H1 (cell line): Measurements from ENCODE around the gene PPIP5K1. TPM values are rescaled to one million over a fixed set of nuclear protein-coding genes. Genes with fewer than 3 reads are reported as not detected.

Experiments
- CTCF ChIA-PET: fragments of 300-600 bp; sonication (Branson Sonifier 250); formaldehyde crosslinking; loops from one replicate; lab custom pipeline; 2021; ENCODE audit not compliant: partially characterized antibody; lab: Charles Lee
- POLR2A ChIA-PET: fragments of 300-600 bp; sonication (Branson Sonifier 250); formaldehyde crosslinking; loops from one replicate; lab custom pipeline; 2021; ENCODE audit warnings: inconsistent platforms; ENCODE audit not compliant: partially characterized antibody; lab: Charles Lee
- DNase-seq, 2 experiments: peaks; one replicate each; pipeline versions ENCODE4 v3.0.0 to v3.0.0-alpha.2; 2010 to 2022; ENCODE audit warnings: low spot score in 2 of 2, low read depth in 1 of 2, mixed read lengths in 1 of 2
- FAIRE-seq: peaks from 2 replicates; lab custom pipeline; 2011; peaks lifted over from hg19 to GRCh38; lab: Jason Lieb, UNC
- H2AFZ ChIP-seq: 2 replicates; pipeline ENCODE4 v1.8.1; 2012; ENCODE audit warnings: low read length, inconsistent platforms
- H2AK5ac ChIP-seq: 2 replicates; pipeline ENCODE4 v1.6.1; 2013; ENCODE audit warnings: low read depth, low read length
- H2BK120ac ChIP-seq: replicated peaks from 2 replicates; pipeline ENCODE3; 2013; ENCODE audit warnings: low read depth, low read length, inconsistent platforms
- H2BK12ac ChIP-seq: 2 replicates; pipeline ENCODE4 v1.6.1; 2013; ENCODE audit warnings: low read depth, low read length
- H2BK15ac ChIP-seq: 2 replicates; pipeline ENCODE4 v1.6.1; 2013; ENCODE audit warnings: low read length
- H2BK20ac ChIP-seq: 2 replicates; pipeline ENCODE4 v1.6.1; 2013; ENCODE audit warnings: low read length
- H2BK5ac ChIP-seq: 2 replicates; pipeline ENCODE4 v1.6.1; 2013; ENCODE audit warnings: low read depth, low read length
- H3K14ac ChIP-seq: 2 replicates; pipeline ENCODE4 v1.6.1; 2013; ENCODE audit warnings: inconsistent platforms; ENCODE audit not compliant: insufficient read length
- H3K18ac ChIP-seq: 2 replicates; pipeline ENCODE4 v1.6.1; 2013; ENCODE audit warnings: low read length; ENCODE audit errors: extremely low read depth
- H3K23ac ChIP-seq: 2 replicates; pipeline ENCODE4 v1.6.1; 2013; ENCODE audit warnings: inconsistent platforms; ENCODE audit not compliant: insufficient read length
- H3K23me2 ChIP-seq: 2 replicates; pipeline ENCODE4 v1.6.1; 2013; ENCODE audit warnings: low read depth, low read length
- H3K27ac ChIP-seq: 2 replicates; pipeline ENCODE4 v1.6.1; 2011; ENCODE audit warnings: low read depth, low read length, inconsistent platforms
- H3K27me3 ChIP-seq, 4 experiments: replicated peaks in 1 of 4; 1 replicate in 1 of 4; 2 replicates in 3 of 4; pipeline versions ENCODE4 v1.6.1 to v1.8.1; 2011 to 2013; ENCODE audit warnings: low read length in 3 of 4, mild to moderate bottlenecking in 3 of 4, inconsistent platforms in 2 of 4, mixed read lengths in 2 of 4, moderate library complexity in 1 of 4; ENCODE audit not compliant: control insufficient read depth in 3 of 4, insufficient read depth in 3 of 4; ENCODE audit errors: extremely low read depth in 1 of 4
- H3K36me3 ChIP-seq, 4 experiments: 2 replicates each; pipeline versions ENCODE4 v1.6.1 to v1.8.1; 2011 to 2013; ENCODE audit warnings: mild to moderate bottlenecking in 4 of 4, low read length in 3 of 4, moderate library complexity in 2 of 4, control low read depth in 1 of 4, inconsistent platforms in 1 of 4; ENCODE audit not compliant: insufficient read depth in 4 of 4, control insufficient read depth in 2 of 4
- H3K4ac ChIP-seq: replicated peaks from 2 replicates; pipeline ENCODE3; 2013; ENCODE audit warnings: low read length, low read depth, mixed read lengths, inconsistent platforms; ENCODE audit not compliant: insufficient read length
- H3K4me1 ChIP-seq, 4 experiments: replicated peaks in 1 of 4; 1 replicate in 1 of 4; 2 replicates in 3 of 4; pipeline versions ENCODE4 v1.6.1 to v1.8.1; 2011 to 2013; ENCODE audit warnings: low read length in 3 of 4, inconsistent platforms in 2 of 4, mixed read lengths in 1 of 4; ENCODE audit not compliant: insufficient read depth in 4 of 4, control insufficient read depth in 3 of 4
- H3K4me2 ChIP-seq, 2 experiments: 2 replicates each; pipeline versions ENCODE4 v1.6.1 to v1.8.1; 2011 to 2013; ENCODE audit warnings: low read depth in 2 of 2, low read length in 2 of 2, control low read depth in 1 of 2, inconsistent platforms in 1 of 2, mild to moderate bottlenecking in 1 of 2; ENCODE audit not compliant: insufficient read depth in 1 of 2
- H3K4me3 ChIP-seq, 4 experiments: fragments of 200-600, 300-600 bp in 1 of 4; sonication (generic), shearing (Covaris generic), sonication (Bioruptor Twin) in 1 of 4; 2 replicates each; pipeline versions ENCODE4 v1.5.1 to v1.8.1; 2011 to 2016; ENCODE audit warnings: low read length in 4 of 4, low read depth in 3 of 4, control low read depth in 2 of 4, inconsistent platforms in 2 of 4, mild to moderate bottlenecking in 2 of 4, mixed read lengths in 1 of 4, moderate library complexity in 1 of 4; ENCODE audit not compliant: insufficient read depth in 2 of 4; ENCODE audit errors: extremely low read depth in 1 of 4
- H3K56ac ChIP-seq: replicated peaks from 2 replicates; pipeline ENCODE3; 2013; ENCODE audit warnings: low read depth, mild to moderate bottlenecking, mixed read lengths, low read length, inconsistent platforms; ENCODE audit not compliant: insufficient read length
- H3K79me1 ChIP-seq: 2 replicates; pipeline ENCODE4 v1.6.1; 2013; ENCODE audit warnings: low read depth, low read length, control low read depth
- H3K79me2 ChIP-seq, 2 experiments: 2 replicates each; pipeline versions ENCODE4 v1.6.1 to v1.8.1; 2012 to 2013; ENCODE audit warnings: low read length in 2 of 2, mild to moderate bottlenecking in 2 of 2, inconsistent platforms in 1 of 2; ENCODE audit not compliant: insufficient read depth in 2 of 2, control insufficient read depth in 1 of 2
- H3K9ac ChIP-seq, 4 experiments: replicated peaks in 1 of 4; 1 replicate in 1 of 4; 2 replicates in 3 of 4; pipeline versions ENCODE4 v1.6.1 to v1.8.1; 2011 to 2013; ENCODE audit warnings: low read depth in 3 of 4, low read length in 3 of 4, control low read depth in 2 of 4, mild to moderate bottlenecking in 2 of 4, moderate library complexity in 2 of 4, inconsistent platforms in 1 of 4; ENCODE audit errors: extremely low read depth in 1 of 4
- H3K9me3 ChIP-seq, 2 experiments: 2 replicates each; pipeline versions ENCODE4 v1.6.1 to v1.8.1; 2012 to 2013; ENCODE audit warnings: mild to moderate bottlenecking in 2 of 2, moderate library complexity in 2 of 2, control low read depth in 1 of 2, inconsistent platforms in 1 of 2, low read depth in 1 of 2, low read length in 1 of 2, mixed read lengths in 1 of 2; ENCODE audit not compliant: insufficient read depth in 2 of 2
- H4K20me1 ChIP-seq, 2 experiments: replicated peaks in 1 of 2; 2 replicates each; pipeline versions ENCODE3 to v1.8.1; 2011 to 2013; ENCODE audit warnings: inconsistent platforms in 2 of 2, low read length in 2 of 2, mild to moderate bottlenecking in 1 of 2; ENCODE audit not compliant: insufficient read depth in 2 of 2, control insufficient read depth in 1 of 2
- H4K5ac ChIP-seq: 2 replicates; pipeline ENCODE4 v1.6.1; 2013; ENCODE audit warnings: low read length, low read depth, mixed read lengths, inconsistent platforms; ENCODE audit not compliant: insufficient read length
- H4K8ac ChIP-seq: 2 replicates; pipeline ENCODE4 v1.8.0; 2013; ENCODE audit warnings: mild to moderate bottlenecking, moderate library complexity, low read length, inconsistent platforms; ENCODE audit not compliant: insufficient read depth; ENCODE audit errors: extremely low read depth
- H4K91ac ChIP-seq: replicated peaks from 2 replicates; pipeline ENCODE3; 2013; ENCODE audit warnings: low read length, mixed read lengths, inconsistent platforms; ENCODE audit not compliant: insufficient read length
- BCL11A ChIP-seq, 2 experiments: IDR thresholded peaks; one replicate each; pipeline ENCODE4 v1.6.1; 2011; ENCODE audit warnings: low read depth in 2 of 2, low read length in 2 of 2, mild to moderate bottlenecking in 2 of 2
- CBX5 ChIP-seq: fragments of 300-800, 300-1000 bp; sonication (generic); IDR thresholded peaks from 2 replicates; pipeline ENCODE4 v1.7.1; 2016; ENCODE audit warnings: antibody characterized with exemption, low read length, low read depth
- JUND ChIP-seq: IDR thresholded peaks from 2 replicates; pipeline ENCODE4 v1.6.1; 2011; ENCODE audit warnings: mild to moderate bottlenecking, improper control_type of control experiment, low read length
- TAF1 ChIP-seq: IDR thresholded peaks from 2 replicates; pipeline ENCODE4 v1.6.1; 2011; ENCODE audit warnings: mild to moderate bottlenecking, low read depth, low read length
- WGBS, 2 experiments: shearing (Covaris generic) in 1 of 2; methylation state at CpG; one replicate each; pipeline versions ENCODE4 v1.1.6 to v1.1.7; 2013 to 2015; ENCODE audit warnings: low lambda C conversion rate in 2 of 2, mixed read lengths in 2 of 2, inconsistent platforms in 1 of 2, low coverage in 1 of 2, missing lambda C conversion rate in 1 of 2; ENCODE audit not compliant: insufficient replicate concordance in 2 of 2, insufficient coverage in 1 of 2, insufficient read length in 1 of 2; ENCODE audit errors: extremely low coverage in 1 of 2, missing lambda C conversion rate in 1 of 2; 5-methylcytosine and 5-hydroxymethylcytosine counted together
- polyA plus RNA-seq, 7 experiments: library from polyadenylated mRNA; depleted of rRNA in 3 of 7; stranded (reverse) in 5 of 7; unstranded in 2 of 7; fragments of >200 nt in 5 of 7; fragments of 200-250 nt in 2 of 7; gene quantifications; 1 replicate in 5 of 7; 2 replicates in 1 of 7; 4 replicates in 1 of 7; pipeline versions ENCODE4 v1.2.1 to v1.2.3, GENCODE V29; 2011 to 2013; ENCODE audit warnings: missing spikeins in 2 of 7, mixed read lengths in 2 of 7
- total RNA-seq: library from RNA; stranded (reverse); fragmentation: NEBNext Ultra II Directional; extraction: Animal tissue kit (Norgen Biotek cat#: 25700); gene quantifications from 2 replicates; pipeline ENCODE4 v1.2.1, GENCODE V29; 2021

PPIP5K1 gene
- total and polyA plus RNA-seq, 2 of the 8 experiments (the other 6 are each of a cell fraction or from before 2014, with no cell fraction given), result 18.8 to 22.7 TPM

DNA sequence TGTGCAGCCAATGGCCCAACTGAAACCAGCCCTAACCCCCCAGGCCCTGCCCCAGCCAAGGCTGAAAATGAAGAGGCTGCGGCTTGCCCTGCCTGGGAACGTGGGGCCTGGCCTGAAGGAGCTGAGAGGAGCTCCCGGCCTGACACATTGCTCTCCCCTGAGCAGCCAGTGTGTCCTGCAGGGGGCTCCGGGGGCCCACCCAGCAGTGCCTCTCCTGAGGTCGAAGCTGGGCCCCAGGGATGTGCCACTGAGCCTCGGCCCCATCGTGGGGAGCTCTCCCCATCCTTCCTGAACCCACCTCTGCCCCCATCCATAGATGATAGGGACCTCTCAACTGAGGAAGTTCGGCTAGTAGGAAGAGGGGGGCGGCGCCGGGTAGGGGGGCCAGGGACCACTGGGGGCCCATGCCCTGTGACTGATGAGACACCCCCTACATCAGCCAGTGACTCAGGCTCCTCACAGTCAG, 61.4 kb downstream of the PPIP5K1 start:
- H4K5ac ChIP-seq, result no peak overlapping the region
- no peak overlapping the region for H2BK12ac ChIP-seq
- H3K18ac ChIP-seq, result no peak overlapping the region
- no peak overlapping the region for H3K4me3 ChIP-seq
- H3K36me3 ChIP-seq, result no peaks in the 10 kb centered on the region
- H2BK5ac ChIP-seq, result no peak overlapping the region
- H3K4ac ChIP-seq, result no peak overlapping the region
- H3K4me2 ChIP-seq, result no peak overlapping the region
- DNase-seq (no peak), FAIRE-seq (no peak)
- no peaks in the 10 kb centered on the region for H4K20me1 ChIP-seq
- no peak overlapping the region for H3K27ac ChIP-seq
- no peak overlapping the region for H2BK15ac ChIP-seq
- H3K9ac ChIP-seq, result no peak overlapping the region
- H3K23me2 ChIP-seq, result no peaks in the 10 kb centered on the region; the same call in 1 of the 2 replicates
- WGBS, 2 experiments, result 88% methylated on average over 6 of the region's 11 CpGs; no CpG with 5 or more reads in 1 of the 2 experiments
- H2BK20ac ChIP-seq, result no peak overlapping the region
- no peak overlapping the region for H4K91ac ChIP-seq
- no peaks in the 10 kb centered on the region for H3K79me2 ChIP-seq
- no peak overlapping the region for H3K56ac ChIP-seq
- no peak overlapping the region for H2AFZ ChIP-seq
- H3K27me3 ChIP-seq, result peaks cover 0 to 2% (median 0%) of the 10 kb centered on the region in 4 experiments; a peak in 1 of 7 replicates
- H2BK120ac ChIP-seq, result no peak overlapping the region
- no peak overlapping the region for H3K14ac ChIP-seq
- TF ChIP-seq CBX5 (no peak), JUND (no peak), TAF1 (no peak), BCL11A (IDR thresholded peaks at IDR 0.05; ENCODE audit: low read depth in 2 of 2, low read length in 2 of 2) (no peak)
- no peak overlapping the region for H3K23ac ChIP-seq
- H2AK5ac ChIP-seq, result no peak overlapping the region
- no peaks in the 10 kb centered on the region for H3K79me1 ChIP-seq
- H4K8ac ChIP-seq, result no peak overlapping the region
- peaks cover 0 to 12% (median 2%) of the 10 kb centered on the region in 4 experiments; a peak in 4 of 7 replicates for H3K4me1 ChIP-seq
- ChIA-PET CTCF (interaction anchor here (1.1 to 3.9 kb wide), 3 partner anchors 11 to 17 kb away, joined by 4 to 34 read pairs (median 15); partner anchors contain the start of gene MAP1A), POLR2A (interaction anchor here (1.5 to 3.1 kb wide), 3 partner anchors 10 to 18 kb away, joined by 4 to 14 read pairs (median 8); no protein-coding TSS in a partner anchor)
- no peaks in the 10 kb centered on the region for H3K9me3 ChIP-seq
